Measurements from ENCODE around the gene SHROOM3. TPM values are rescaled to one million over a fixed set of nuclear protein-coding genes. Genes with fewer than 3 reads are reported as not detected.
A peak's percentile ranks its signal among the peaks of the same experiment; 100 is the strongest.

The SHROOM3 gene
- total and polyA plus RNA-seq, 4 donors = 4.7 to 25.8 (median 8.7) TPM

DNA sequence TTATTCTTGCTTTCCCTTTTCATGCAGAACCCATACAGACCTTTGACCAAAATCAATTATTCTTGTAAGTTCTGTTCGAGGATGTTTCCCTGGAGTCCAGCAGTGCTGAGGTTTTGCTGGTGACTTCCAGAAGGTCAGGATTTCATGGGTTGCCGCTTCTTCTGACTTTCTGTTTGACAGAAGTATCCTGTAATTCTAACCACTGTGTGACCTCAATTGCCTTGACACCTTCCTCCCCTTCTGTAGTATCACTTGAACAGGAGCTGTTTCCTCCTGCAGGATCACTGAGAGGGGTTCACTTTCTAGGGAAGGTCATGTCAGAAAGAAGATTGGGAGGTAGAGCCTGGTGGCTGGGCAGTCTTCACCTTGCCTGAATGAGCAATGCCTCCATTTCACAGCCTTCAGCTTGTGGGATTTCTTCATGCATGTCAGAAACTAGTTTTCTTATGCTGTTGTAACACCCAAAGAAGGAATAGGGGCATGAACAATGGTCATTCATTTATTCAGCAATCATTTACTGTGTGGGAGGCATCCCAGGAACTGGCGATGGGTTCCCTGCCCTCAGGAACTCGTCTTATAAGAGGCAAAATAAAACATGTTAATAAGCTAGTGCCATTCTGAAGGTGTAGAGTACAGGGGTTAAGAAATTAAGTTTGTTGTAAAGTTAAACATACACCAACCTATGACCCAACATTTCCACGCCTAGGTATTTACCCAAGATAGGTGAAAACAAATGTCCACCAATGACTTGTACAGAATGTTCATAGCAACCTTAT lies 257.0 kb downstream of the SHROOM3 start:
- H3K4me3 ChIP-seq (ENCODE audit: low read depth in 1 of 3, low read length in 3 of 3) = peak overlapping the region in 1 of 3 donors; percentile 10
- WGBS = 26% methylated on average over 5 of the region's 5 CpGs
- H3K9ac ChIP-seq (ENCODE audit: low read depth in 1 of 2, low read length in 2 of 2) = peak overlapping the region; percentile 20 to 42
- peak overlapping the region; percentile 66 to 68 for H3K27ac ChIP-seq (ENCODE audit: low read depth in 1 of 2, low read length in 2 of 2)
- no peaks in the 10 kb centered on the region for H3K27me3 ChIP-seq (ENCODE audit: control insufficient read depth in 4 of 4, insufficient read depth in 4 of 4, low read length in 3 of 4)
- no peak for DNase-seq (ENCODE audit: low spot score)
- no peaks in the 10 kb centered on the region for H3K36me3 ChIP-seq (ENCODE audit: control insufficient read depth in 4 of 4, insufficient read depth in 3 of 4, low read depth in 1 of 4, low read length in 3 of 4)
- H3K9me3 ChIP-seq (ENCODE audit: control insufficient read depth in 4 of 4, low read length in 3 of 4) = no peaks in the 10 kb centered on the region
- TF ChIP-seq TAF1 (conservative IDR thresholded peaks at IDR 0.05) = no peak
- peak; percentile 28 to 62 for TF ChIP-seq RXRA (IDR thresholded peaks at IDR 0.05)
- TF ChIP-seq CTCF (IDR thresholded peaks at IDR 0.05; ENCODE audit: low read depth, low read length, missing input control) = no peak
- no peak for TF ChIP-seq HNF4G (IDR thresholded peaks at IDR 0.05)
- no peak for TF ChIP-seq YY1 (IDR thresholded peaks at IDR 0.05)
- peak; percentile 77 for TF ChIP-seq FOXA1 (IDR thresholded peaks at IDR 0.05)
- TF ChIP-seq HNF4A (conservative IDR thresholded peaks at IDR 0.05) = peak; percentile 45 to 71
- peak in 1 of 2 donors; percentile 72 for TF ChIP-seq EGR1 (IDR thresholded peaks at IDR 0.05; ENCODE audit: low read depth in 2 of 2)
- no peak for TF ChIP-seq ZBTB33 (IDR thresholded peaks at IDR 0.05)
- TF ChIP-seq NR2F2 (IDR thresholded peaks at IDR 0.05) = no peak
- TF ChIP-seq MAX (IDR thresholded peaks at IDR 0.05) = no peak
- peak; percentile 29 for TF ChIP-seq SP1 (IDR thresholded peaks at IDR 0.05)
- TF ChIP-seq, protein P1, sequence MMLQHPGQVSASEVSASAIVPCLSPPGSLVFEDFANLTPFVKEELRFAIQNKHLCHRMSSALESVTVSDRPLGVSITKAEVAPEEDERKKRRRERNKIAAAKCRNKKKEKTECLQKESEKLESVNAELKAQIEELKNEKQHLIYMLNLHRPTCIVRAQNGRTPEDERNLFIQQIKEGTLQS (IDR thresholded peaks at IDR 0.05) = no peak
- TF ChIP-seq RAD21 (IDR thresholded peaks at IDR 0.05) = no peak
- TF ChIP-seq FOXA2 (IDR thresholded peaks at IDR 0.05) = peak; percentile 91
- TF ChIP-seq JUND (IDR thresholded peaks at IDR 0.05) = peak; percentile 45 to 94
- TF ChIP-seq, protein P2, sequence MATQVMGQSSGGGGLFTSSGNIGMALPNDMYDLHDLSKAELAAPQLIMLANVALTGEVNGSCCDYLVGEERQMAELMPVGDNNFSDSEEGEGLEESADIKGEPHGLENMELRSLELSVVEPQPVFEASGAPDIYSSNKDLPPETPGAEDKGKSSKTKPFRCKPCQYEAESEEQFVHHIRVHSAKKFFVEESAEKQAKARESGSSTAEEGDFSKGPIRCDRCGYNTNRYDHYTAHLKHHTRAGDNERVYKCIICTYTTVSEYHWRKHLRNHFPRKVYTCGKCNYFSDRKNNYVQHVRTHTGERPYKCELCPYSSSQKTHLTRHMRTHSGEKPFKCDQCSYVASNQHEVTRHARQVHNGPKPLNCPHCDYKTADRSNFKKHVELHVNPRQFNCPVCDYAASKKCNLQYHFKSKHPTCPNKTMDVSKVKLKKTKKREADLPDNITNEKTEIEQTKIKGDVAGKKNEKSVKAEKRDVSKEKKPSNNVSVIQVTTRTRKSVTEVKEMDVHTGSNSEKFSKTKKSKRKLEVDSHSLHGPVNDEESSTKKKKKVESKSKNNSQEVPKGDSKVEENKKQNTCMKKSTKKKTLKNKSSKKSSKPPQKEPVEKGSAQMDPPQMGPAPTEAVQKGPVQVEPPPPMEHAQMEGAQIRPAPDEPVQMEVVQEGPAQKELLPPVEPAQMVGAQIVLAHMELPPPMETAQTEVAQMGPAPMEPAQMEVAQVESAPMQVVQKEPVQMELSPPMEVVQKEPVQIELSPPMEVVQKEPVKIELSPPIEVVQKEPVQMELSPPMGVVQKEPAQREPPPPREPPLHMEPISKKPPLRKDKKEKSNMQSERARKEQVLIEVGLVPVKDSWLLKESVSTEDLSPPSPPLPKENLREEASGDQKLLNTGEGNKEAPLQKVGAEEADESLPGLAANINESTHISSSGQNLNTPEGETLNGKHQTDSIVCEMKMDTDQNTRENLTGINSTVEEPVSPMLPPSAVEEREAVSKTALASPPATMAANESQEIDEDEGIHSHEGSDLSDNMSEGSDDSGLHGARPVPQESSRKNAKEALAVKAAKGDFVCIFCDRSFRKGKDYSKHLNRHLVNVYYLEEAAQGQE (IDR thresholded peaks at IDR 0.05) = no peak
- no peak for TF ChIP-seq GABPA (IDR thresholded peaks at IDR 0.05 in 1 of 2, conservative IDR thresholded peaks at IDR 0.05 in 1 of 2)
- H3K4me1 ChIP-seq (ENCODE audit: control insufficient read depth in 4 of 4, insufficient read depth in 4 of 4, low read length in 3 of 4) = peaks cover 6 to 44% (median 28%) of the 10 kb centered on the region in 4 donors

All from liver (tissue), 9 donors.